ENCODE measurements around the gene EFCAB7. TPM values are rescaled to one million over a fixed set of nuclear protein-coding genes. Genes with fewer than 3 reads are reported as not detected.
"Not testable (repeated sequence)": the region's sequence is repeated elsewhere in the genome, so short reads cannot be mapped to it uniquely, and the experiment has no call there.

EFCAB7 gene
- total and polyA plus RNA-seq, 5 donors from 2014 or later, result 2.9 to 13.1 (median 4.6) TPM

- H3K27me3 ChIP-seq (ENCODE audit: control insufficient read depth, insufficient read depth, low read length), result no peaks in the 10 kb centered on the region
- ATAC-seq (ENCODE audit: low read depth in 2 of 2), result no peak
- Mint-ChIP-seq H3K27me3 (no peaks in the 10 kb centered on the region), H3K4me1 (peaks cover 0 to 6% (median 2%) of the 10 kb centered on the region in 4 donors), H3K9me3 (no peaks in the 10 kb centered on the region), H3K27ac (no peak overlapping the region), H3K4me3 (no peak overlapping the region), H3K36me3 (peaks cover 7% of the 10 kb centered on the region)
- no peak overlapping the region for H3K27ac ChIP-seq (ENCODE audit: insufficient read depth, low read length, poor library complexity, severe bottlenecking)
- no peaks in the 10 kb centered on the region for H3K9me3 ChIP-seq (ENCODE audit: control insufficient read depth in 2 of 2, low read length in 2 of 2)
- H3K4me1 ChIP-seq (ENCODE audit: control insufficient read depth, insufficient read depth, low read length, poor library complexity, severe bottlenecking), result no peaks in the 10 kb centered on the region
- H3K36me3 ChIP-seq (ENCODE audit: control insufficient read depth, insufficient read depth, low read length), result no peaks in the 10 kb centered on the region
- no peak overlapping the region for H3K4me3 ChIP-seq (ENCODE audit: low read depth, low read length)
- no peak for DNase-seq
Measured at GRCh38 chr1:63555480-63555879, 32.2 kb downstream of the EFCAB7 start.

- no peak overlapping the region for H3K27ac ChIP-seq (ENCODE audit: insufficient read depth, low read length, poor library complexity, severe bottlenecking)
- Mint-ChIP-seq H3K4me1 (peaks cover 0 to 6% (median 2%) of the 10 kb centered on the region in 4 donors), H3K27ac (no peak overlapping the region), H3K36me3 (peaks cover 9% of the 10 kb centered on the region), H3K4me3 (no peak overlapping the region), H3K9me3 (no peaks in the 10 kb centered on the region), H3K27me3 (no peaks in the 10 kb centered on the region)
- ATAC-seq (ENCODE audit: low read depth in 2 of 2), result no peak
- no peaks in the 10 kb centered on the region for H3K27me3 ChIP-seq (ENCODE audit: control insufficient read depth, insufficient read depth, low read length)
- no peaks in the 10 kb centered on the region for H3K9me3 ChIP-seq (ENCODE audit: control insufficient read depth in 2 of 2, low read length in 2 of 2)
- H3K4me3 ChIP-seq (ENCODE audit: low read depth, low read length), result no peak overlapping the region
- H3K4me1 ChIP-seq (ENCODE audit: control insufficient read depth, insufficient read depth, low read length, poor library complexity, severe bottlenecking), result no peaks in the 10 kb centered on the region
- no peaks in the 10 kb centered on the region for H3K36me3 ChIP-seq (ENCODE audit: control insufficient read depth, insufficient read depth, low read length)
- DNase-seq, result peak in 1 of 3 donors; percentile 46
Measured at GRCh38 chr1:63557365-63557987, 34.2 kb downstream of the EFCAB7 start.

- Mint-ChIP-seq H3K36me3 (peaks cover 12% of the 10 kb centered on the region), H3K9me3 (no peaks in the 10 kb centered on the region), H3K4me3 (no peak overlapping the region), H3K4me1 (peaks cover 0 to 6% (median 2%) of the 10 kb centered on the region in 4 donors), H3K27me3 (no peaks in the 10 kb centered on the region), H3K27ac (no peak overlapping the region)
- H3K27ac ChIP-seq (ENCODE audit: insufficient read depth, low read length, poor library complexity, severe bottlenecking), result no peak overlapping the region
- no peaks in the 10 kb centered on the region for H3K4me1 ChIP-seq (ENCODE audit: control insufficient read depth, insufficient read depth, low read length, poor library complexity, severe bottlenecking)
- no peaks in the 10 kb centered on the region for H3K27me3 ChIP-seq (ENCODE audit: control insufficient read depth, insufficient read depth, low read length)
- H3K9me3 ChIP-seq (ENCODE audit: control insufficient read depth in 2 of 2, low read length in 2 of 2), result no peaks in the 10 kb centered on the region
- ATAC-seq (ENCODE audit: low read depth in 2 of 2) (no peak), DNase-seq (no peak)
- H3K4me3 ChIP-seq (ENCODE audit: low read depth, low read length), result no peak overlapping the region
- H3K36me3 ChIP-seq (ENCODE audit: control insufficient read depth, insufficient read depth, low read length), result no peaks in the 10 kb centered on the region
Measured at GRCh38 chr1:63559357-63559756, 36.0 kb downstream of the EFCAB7 start.

- Histone ChIP-seq H3K27me3 (ENCODE audit: control insufficient read depth, insufficient read depth, low read length) (no peaks in the 10 kb centered on the region), H3K9me3 (ENCODE audit: control insufficient read depth in 2 of 2, low read length in 2 of 2) (no peaks in the 10 kb centered on the region), H3K4me1 (ENCODE audit: control insufficient read depth, insufficient read depth, low read length, poor library complexity, severe bottlenecking) (no peaks in the 10 kb centered on the region), H3K4me3 (ENCODE audit: low read depth, low read length) (no peak overlapping the region), H3K27ac (ENCODE audit: insufficient read depth, low read length, poor library complexity, severe bottlenecking) (no peak overlapping the region), H3K36me3 (ENCODE audit: control insufficient read depth, insufficient read depth, low read length) (no peaks in the 10 kb centered on the region)
- Mint-ChIP-seq H3K4me3 (no peak overlapping the region), H3K36me3 (peaks cover 18% of the 10 kb centered on the region), H3K4me1 (no peaks in the 10 kb centered on the region), H3K27me3 (no peaks in the 10 kb centered on the region), H3K9me3 (no peaks in the 10 kb centered on the region), H3K27ac (no peak overlapping the region)
- no peak for ATAC-seq (ENCODE audit: low read depth in 2 of 2)
- DNase-seq, result no peak
Measured at GRCh38 chr1:63563745-63564144, 40.4 kb downstream of the EFCAB7 start.

GRCh38 chr1:63569068-63569467 is 45.7 kb downstream of the EFCAB7 start:
- ATAC-seq (ENCODE audit: low read depth in 2 of 2) (no peak), DNase-seq (no peak)
- Mint-ChIP-seq H3K4me1 (no peaks in the 10 kb centered on the region), H3K27ac (no peak overlapping the region), H3K36me3 (peaks cover 6% of the 10 kb centered on the region), H3K4me3 (no peak overlapping the region), H3K27me3 (no peaks in the 10 kb centered on the region), H3K9me3 (no peaks in the 10 kb centered on the region)
- no peaks in the 10 kb centered on the region for H3K9me3 ChIP-seq (ENCODE audit: control insufficient read depth in 2 of 2, low read length in 2 of 2)
- no peak overlapping the region for H3K4me3 ChIP-seq (ENCODE audit: low read depth, low read length)
- no peaks in the 10 kb centered on the region for H3K36me3 ChIP-seq (ENCODE audit: control insufficient read depth, insufficient read depth, low read length)
- no peaks in the 10 kb centered on the region for H3K27me3 ChIP-seq (ENCODE audit: control insufficient read depth, insufficient read depth, low read length)
- H3K27ac ChIP-seq (ENCODE audit: insufficient read depth, low read length, poor library complexity, severe bottlenecking), result no peak overlapping the region
- no peaks in the 10 kb centered on the region for H3K4me1 ChIP-seq (ENCODE audit: control insufficient read depth, insufficient read depth, low read length, poor library complexity, severe bottlenecking)

GRCh38 chr1:63569640-63570316 is 46.5 kb downstream of the EFCAB7 start:
- no peaks in the 10 kb centered on the region for H3K27me3 ChIP-seq (ENCODE audit: control insufficient read depth, insufficient read depth, low read length)
- no peak overlapping the region for H3K4me3 Mint-ChIP-seq
- H3K4me1 ChIP-seq (ENCODE audit: control insufficient read depth, insufficient read depth, low read length, poor library complexity, severe bottlenecking), result no peaks in the 10 kb centered on the region
- no peak overlapping the region for H3K27ac ChIP-seq (ENCODE audit: insufficient read depth, low read length, poor library complexity, severe bottlenecking)
- no peak overlapping the region for H3K4me3 ChIP-seq (ENCODE audit: low read depth, low read length)
- no peaks in the 10 kb centered on the region for H3K9me3 Mint-ChIP-seq
- ATAC-seq (ENCODE audit: low read depth in 2 of 2) (no peak), DNase-seq (no peak)
- H3K27me3 Mint-ChIP-seq, result no peaks in the 10 kb centered on the region
- no peaks in the 10 kb centered on the region for H3K4me1 Mint-ChIP-seq
- peaks cover 6% of the 10 kb centered on the region for H3K36me3 Mint-ChIP-seq
- no peaks in the 10 kb centered on the region for H3K9me3 ChIP-seq (ENCODE audit: control insufficient read depth in 2 of 2, low read length in 2 of 2)
- H3K27ac Mint-ChIP-seq, result peak overlapping the region in 1 of 3 donors; percentile 16
- H3K36me3 ChIP-seq (ENCODE audit: control insufficient read depth, insufficient read depth, low read length), result no peaks in the 10 kb centered on the region

GRCh38 chr1:63572686-63573085 is 49.4 kb downstream of the EFCAB7 start:
- H3K4me3 ChIP-seq (ENCODE audit: low read depth, low read length); H3K9me3 ChIP-seq (ENCODE audit: control insufficient read depth in 2 of 2, low read length in 2 of 2); H3K27me3 ChIP-seq (ENCODE audit: control insufficient read depth, insufficient read depth, low read length); H3K27ac ChIP-seq (ENCODE audit: insufficient read depth, low read length, poor library complexity, severe bottlenecking); H3K36me3 ChIP-seq (ENCODE audit: control insufficient read depth, insufficient read depth, low read length); H3K9me3 Mint-ChIP-seq; H3K27me3 Mint-ChIP-seq; H3K4me1 Mint-ChIP-seq; ATAC-seq (ENCODE audit: low read depth in 2 of 2); DNase-seq; H3K4me1 ChIP-seq (ENCODE audit: control insufficient read depth, insufficient read depth, low read length, poor library complexity, severe bottlenecking); H3K36me3 Mint-ChIP-seq; H3K4me3 Mint-ChIP-seq: not testable (repeated sequence)
- H3K27ac Mint-ChIP-seq, result peak overlapping the region in 1 of 3 donors; percentile 96

GRCh38 chr1:63574203-63574796 is 51.0 kb downstream of the EFCAB7 start:
- H3K9me3 ChIP-seq (ENCODE audit: control insufficient read depth in 2 of 2, low read length in 2 of 2); H3K4me1 ChIP-seq (ENCODE audit: control insufficient read depth, insufficient read depth, low read length, poor library complexity, severe bottlenecking); H3K36me3 Mint-ChIP-seq; H3K36me3 ChIP-seq (ENCODE audit: control insufficient read depth, insufficient read depth, low read length); H3K4me3 Mint-ChIP-seq; H3K27ac ChIP-seq (ENCODE audit: insufficient read depth, low read length, poor library complexity, severe bottlenecking); DNase-seq; H3K4me3 ChIP-seq (ENCODE audit: low read depth, low read length); ATAC-seq (ENCODE audit: low read depth in 2 of 2); H3K27me3 ChIP-seq (ENCODE audit: control insufficient read depth, insufficient read depth, low read length); H3K4me1 Mint-ChIP-seq; H3K27ac Mint-ChIP-seq; H3K27me3 Mint-ChIP-seq; H3K9me3 Mint-ChIP-seq: not testable (repeated sequence)
